ENCODE results near the gene SPCS2.

- TF ChIP-seq KDM1A (IDR thresholded peaks at IDR 0.05; ENCODE audit: low read depth) (no peak), CTCF (IDR thresholded peaks at IDR 0.05) (no peak), EP300 (IDR thresholded peaks at IDR 0.05) (no peak), JUNB (IDR thresholded peaks at IDR 0.05) (no peak)
Measured at GRCh38 chr11:74933765-74934164, 15.3 kb upstream of the SPCS2 start.
